Choroid plexus epithelial cell (primary cell): ENCODE results near the gene DNMT3A.

Source experiments
- DNase-seq: peaks from one replicate; pipeline ENCODE4 v3.0.0-alpha.2; 2010; ENCODE audit warnings: low read depth
- H3K4me3 ChIP-seq: 2 replicates; pipeline ENCODE4 v1.5.1; 2011; ENCODE audit warnings: low read depth, mild to moderate bottlenecking, control low read depth, low read length, moderate library complexity
- CTCF ChIP-seq: conservative IDR thresholded peaks from 2 replicates; pipeline ENCODE4 v1.5.1; 2011; ENCODE audit warnings: low read depth, mild to moderate bottlenecking, control low read depth, inconsistent platforms, low read length, moderate library complexity

The DNMT3A gene

GRCh38 chr2:25243995-25244394 lies 97.7 kb downstream of the DNMT3A start:
- H3K4me3 ChIP-seq, result no peak overlapping the region
- no peak for TF ChIP-seq CTCF
- DNase-seq, result no peak

- TF ChIP-seq CTCF, result no peak
- H3K4me3 ChIP-seq, result no peak overlapping the region
- DNase-seq, result no peak
Measured at GRCh38 chr2:25241452-25241851, 100.3 kb downstream of the DNMT3A start.

- TF ChIP-seq CTCF, result no peak
- DNase-seq, result no peak
- no peak overlapping the region for H3K4me3 ChIP-seq
Measured at GRCh38 chr2:25240636-25241035, 101.1 kb downstream of the DNMT3A start.

GRCh38 chr2:25238920-25239319 lies 102.8 kb downstream of the DNMT3A start:
- no peak for TF ChIP-seq CTCF
- H3K4me3 ChIP-seq, result no peak overlapping the region
- DNase-seq, result no peak

GRCh38 chr2:25237764-25238163 lies 104.0 kb downstream of the DNMT3A start:
- no peak for DNase-seq
- H3K4me3 ChIP-seq, result no peak overlapping the region
- TF ChIP-seq CTCF, result no peak

GRCh38 chr2:25236736-25237135 lies 105.0 kb downstream of the DNMT3A start:
- DNase-seq, result no peak
- TF ChIP-seq CTCF, result no peak
- H3K4me3 ChIP-seq, result no peak overlapping the region

- no peak overlapping the region for H3K4me3 ChIP-seq
- no peak for TF ChIP-seq CTCF
- DNase-seq, result no peak
Measured at GRCh38 chr2:25234738-25235137, 107.0 kb downstream of the DNMT3A start.
